Central memory CD8-positive, alpha-beta T cell (primary cell): ENCODE results near the gene DLX2.
"Not testable (repeated sequence)": the region's sequence is repeated elsewhere in the genome, so short reads cannot be mapped to it uniquely, and the experiment has no call there.

Experiments used
- ATAC-seq: fragments of 150-1000 bp; cut with Tn5 transposase; replicated peaks from 2 replicates; pipeline ENCODE4 v1.10.0; 2022; ENCODE audit warnings: mild to moderate bottlenecking, moderate FRiP score, moderate number of reproducible peaks; ENCODE audit not compliant: poor library complexity, severe bottlenecking; ENCODE audit errors: extremely low read depth
- DNase-seq, 2 donors: peaks; one replicate each; pipeline ENCODE4 v3.0.0; 2021; ENCODE audit warnings: low spot score in 2 of 2
- H3K27ac Mint-ChIP-seq: one replicate; pipeline ENCODE4 v1.8.0; 2022; ENCODE audit warnings: low read depth, mild to moderate bottlenecking, moderate library complexity, mixed read lengths
- H3K27me3 Mint-ChIP-seq: one replicate; pipeline ENCODE4 v1.8.0; 2022; ENCODE audit warnings: mixed read lengths
- H3K36me3 Mint-ChIP-seq: one replicate; pipeline ENCODE4 v1.8.0; 2022; ENCODE audit warnings: mild to moderate bottlenecking, moderate library complexity, mixed read lengths; ENCODE audit not compliant: insufficient read depth
- H3K4me1 Mint-ChIP-seq: one replicate; pipeline ENCODE4 v1.8.0; 2022; ENCODE audit warnings: mixed read lengths
- H3K4me3 Mint-ChIP-seq: one replicate; pipeline ENCODE4 v1.8.0; 2022; ENCODE audit warnings: mild to moderate bottlenecking, moderate library complexity, mixed read lengths
- H3K9me3 Mint-ChIP-seq: one replicate; pipeline ENCODE4 v1.8.0; 2022; ENCODE audit warnings: mixed read lengths

Gene DLX2

DNA sequence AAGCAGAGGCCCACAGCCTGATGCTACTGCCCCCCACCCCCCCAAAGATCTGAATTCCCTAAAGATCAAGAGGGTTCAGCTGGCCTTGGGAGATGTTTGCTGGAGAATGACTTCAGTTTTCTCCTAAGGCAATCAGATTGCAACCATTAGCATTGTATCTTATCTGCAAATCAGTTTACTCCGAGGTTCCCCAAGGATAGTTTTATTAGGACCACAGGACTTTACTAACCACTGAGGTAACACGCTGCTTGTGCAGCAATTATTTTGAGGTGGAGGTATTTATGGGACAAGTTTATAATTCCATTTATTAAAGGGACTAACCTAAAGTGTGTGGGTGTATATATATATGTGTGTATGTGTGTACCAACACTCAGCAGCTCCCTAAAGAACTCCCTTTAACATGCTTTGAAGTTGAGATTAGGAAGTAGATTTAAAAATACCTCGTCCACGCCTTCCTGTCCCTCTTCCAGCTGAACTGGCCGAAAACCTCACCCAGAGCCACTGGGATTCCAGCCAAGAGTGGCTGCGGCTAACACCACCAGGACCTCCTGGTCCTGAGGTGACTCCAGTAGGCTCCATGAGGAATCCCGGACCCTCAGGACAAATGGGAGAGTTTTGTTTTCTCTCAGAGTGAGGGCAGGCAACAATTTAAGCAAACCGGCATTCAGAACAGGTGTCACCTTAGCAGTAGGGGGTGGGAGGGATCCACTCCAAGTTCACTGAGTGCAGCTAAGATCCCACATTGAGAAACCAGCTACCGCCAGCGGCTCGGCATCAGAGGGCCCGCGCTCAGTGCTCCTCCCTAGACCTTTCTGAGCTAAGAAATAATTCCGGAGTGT, 20.4 kb downstream of the DLX2 start:
- Mint-ChIP-seq H3K36me3 (peaks cover 43% of the 10 kb centered on the region), H3K27ac (no peak overlapping the region), H3K27me3 (peaks cover 97% of the 10 kb centered on the region), H3K4me1 (peaks cover 34% of the 10 kb centered on the region), H3K4me3 (peak overlapping the region; percentile 29), H3K9me3 (no peaks in the 10 kb centered on the region)
- DNase-seq, result no peak
- no peak for ATAC-seq

DNA sequence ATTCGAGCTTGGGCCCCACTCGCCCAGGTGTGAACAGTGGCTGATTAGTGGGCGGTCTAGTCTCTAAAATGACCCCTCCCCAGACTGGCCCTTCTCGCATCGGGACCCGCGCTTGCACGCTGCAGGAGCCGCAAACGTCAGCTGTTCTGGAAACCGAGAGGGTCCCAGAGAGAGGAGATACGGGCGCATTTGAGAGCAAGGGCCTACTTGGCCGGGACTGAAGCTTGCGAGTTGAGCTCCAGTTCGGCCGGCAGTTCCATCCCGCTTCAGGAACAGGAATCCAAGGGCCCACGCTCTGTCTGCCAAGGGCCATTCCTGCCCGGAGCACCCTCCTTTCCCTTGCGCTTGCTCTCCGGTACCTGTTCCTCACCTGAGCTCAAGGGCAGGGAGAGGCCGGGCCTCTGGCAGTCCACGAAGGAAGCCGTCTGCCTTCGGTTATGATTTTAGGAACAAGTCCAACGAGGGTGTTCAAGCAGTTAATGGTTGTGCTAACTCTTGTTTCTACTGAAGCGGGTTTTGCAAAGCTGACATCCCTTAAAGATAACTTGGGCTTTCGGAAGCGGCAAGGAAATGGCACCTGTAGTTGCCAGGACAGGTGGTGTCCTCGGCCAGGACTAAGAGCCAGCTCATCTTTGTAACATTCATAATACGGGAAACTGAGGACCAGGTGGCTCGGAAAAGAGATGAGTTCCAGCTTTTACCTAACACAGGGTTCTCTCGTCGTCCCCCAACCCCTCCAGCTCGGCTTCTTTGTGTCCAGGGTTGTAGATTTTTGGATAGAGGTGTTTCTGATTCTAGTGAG, 21.3 kb downstream of the DLX2 start:
- peaks cover 88% of the 10 kb centered on the region for H3K27me3 Mint-ChIP-seq
- DNase-seq (no peak), ATAC-seq (no peak)
- H3K36me3 Mint-ChIP-seq, result peaks cover 36% of the 10 kb centered on the region
- no peaks in the 10 kb centered on the region for H3K9me3 Mint-ChIP-seq
- peaks cover 33% of the 10 kb centered on the region for H3K4me1 Mint-ChIP-seq
- H3K4me3 Mint-ChIP-seq, result no peak overlapping the region
- H3K27ac Mint-ChIP-seq, result peak overlapping the region; percentile 68

DNA sequence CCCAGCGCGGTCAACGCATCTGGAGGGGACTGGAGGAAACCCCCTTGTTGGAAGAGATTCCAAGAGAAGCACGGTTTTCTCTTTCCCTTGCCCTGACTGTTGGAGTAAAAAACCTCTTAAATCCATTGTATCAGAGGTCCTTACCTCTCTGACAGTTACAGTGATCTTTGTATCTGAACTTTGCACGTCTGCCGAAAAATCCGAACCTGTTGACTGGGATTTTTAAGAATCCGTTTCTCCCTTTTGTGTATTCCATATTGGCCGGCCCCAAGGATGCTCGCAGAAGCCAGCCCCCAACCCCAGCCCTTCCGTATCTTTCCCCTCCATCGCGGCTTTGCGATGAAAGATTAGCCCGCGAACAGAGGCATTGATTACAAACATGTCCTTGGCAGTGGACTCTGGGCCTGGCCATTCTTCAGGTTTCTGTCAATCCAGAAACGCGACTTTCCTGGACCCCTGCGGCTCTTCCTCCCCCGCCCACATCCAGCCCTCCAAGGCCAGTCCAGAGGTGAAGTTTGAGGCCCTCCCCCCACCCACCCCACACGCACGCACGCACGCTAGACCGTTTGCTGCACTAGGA, 22.0 kb downstream of the DLX2 start:
- Mint-ChIP-seq H3K4me3 (no peak overlapping the region), H3K27ac (peak overlapping the region; percentile 68), H3K9me3 (no peaks in the 10 kb centered on the region), H3K36me3 (peaks cover 33% of the 10 kb centered on the region), H3K4me1 (peaks cover 29% of the 10 kb centered on the region), H3K27me3 (peaks cover 81% of the 10 kb centered on the region)
- ATAC-seq (no peak), DNase-seq (no peak)

DNA sequence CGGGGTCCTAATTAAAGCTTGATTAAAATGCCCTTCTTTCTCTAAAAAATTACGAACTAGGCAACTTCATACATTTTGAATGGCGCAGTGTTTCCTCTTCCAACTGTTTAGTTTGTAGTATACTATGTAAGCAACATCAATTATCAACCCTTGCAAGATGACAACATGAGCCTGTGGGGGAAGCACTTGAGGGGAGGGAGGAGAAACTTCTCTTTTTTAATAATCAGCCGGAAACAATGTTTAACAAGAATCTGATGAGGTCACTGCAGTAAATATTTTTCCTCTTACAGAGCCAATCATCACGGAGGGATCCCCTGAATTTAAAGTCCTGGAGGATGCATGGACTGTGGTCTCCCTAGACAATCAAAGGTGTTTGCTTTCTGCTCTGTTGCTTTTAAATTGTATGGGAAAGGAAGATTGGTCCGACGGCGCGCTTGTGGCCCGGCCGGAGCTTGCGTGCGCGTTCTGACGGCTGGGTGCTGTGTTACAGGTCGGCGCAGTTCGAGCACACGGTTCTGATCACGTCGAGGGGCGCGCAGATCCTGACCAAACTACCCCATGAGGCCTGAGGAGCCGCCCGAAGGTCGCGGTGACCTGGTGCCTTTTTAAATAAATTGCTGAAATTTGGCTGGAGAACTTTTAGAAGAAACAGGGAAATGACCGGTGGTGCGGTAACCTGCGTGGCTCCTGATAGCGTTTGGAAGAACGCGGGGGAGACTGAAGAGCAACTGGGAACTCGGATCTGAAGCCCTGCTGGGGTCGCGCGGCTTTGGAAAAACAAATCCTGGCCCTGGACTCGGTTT, 22.7 kb downstream of the DLX2 start:
- peaks cover 26% of the 10 kb centered on the region for H3K36me3 Mint-ChIP-seq
- peaks cover 74% of the 10 kb centered on the region for H3K27me3 Mint-ChIP-seq
- DNase-seq (no peak), ATAC-seq (no peak)
- no peak overlapping the region for H3K4me3 Mint-ChIP-seq
- H3K4me1 Mint-ChIP-seq, result peaks cover 22% of the 10 kb centered on the region
- H3K9me3 Mint-ChIP-seq, result no peaks in the 10 kb centered on the region
- H3K27ac Mint-ChIP-seq, result no peak overlapping the region

DNA sequence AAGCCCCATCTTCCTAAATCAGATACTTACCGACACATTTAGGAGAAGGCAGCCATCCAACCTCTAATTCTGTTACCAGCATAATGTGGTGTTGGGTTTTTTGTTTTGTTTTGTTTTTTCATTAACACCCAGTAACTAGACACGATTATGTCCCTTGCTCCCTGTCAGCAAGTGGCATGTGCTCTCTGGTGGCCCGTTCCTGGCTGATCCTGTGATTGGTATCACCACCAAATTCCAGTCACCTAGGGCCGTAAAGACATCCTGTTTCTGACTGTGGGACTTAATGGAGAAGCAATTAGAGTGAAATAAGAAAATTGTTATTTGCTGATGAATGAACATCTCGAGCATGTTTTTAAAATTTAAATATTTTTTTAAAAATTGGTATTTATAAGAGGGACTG, 23.3 kb downstream of the DLX2 start:
- Mint-ChIP-seq H3K27me3 (peaks cover 68% of the 10 kb centered on the region), H3K27ac (no peak overlapping the region), H3K36me3 (peaks cover 21% of the 10 kb centered on the region), H3K4me1 (peaks cover 16% of the 10 kb centered on the region), H3K4me3 (no peak overlapping the region), H3K9me3 (no peaks in the 10 kb centered on the region)
- ATAC-seq (no peak), DNase-seq (no peak)

DNA sequence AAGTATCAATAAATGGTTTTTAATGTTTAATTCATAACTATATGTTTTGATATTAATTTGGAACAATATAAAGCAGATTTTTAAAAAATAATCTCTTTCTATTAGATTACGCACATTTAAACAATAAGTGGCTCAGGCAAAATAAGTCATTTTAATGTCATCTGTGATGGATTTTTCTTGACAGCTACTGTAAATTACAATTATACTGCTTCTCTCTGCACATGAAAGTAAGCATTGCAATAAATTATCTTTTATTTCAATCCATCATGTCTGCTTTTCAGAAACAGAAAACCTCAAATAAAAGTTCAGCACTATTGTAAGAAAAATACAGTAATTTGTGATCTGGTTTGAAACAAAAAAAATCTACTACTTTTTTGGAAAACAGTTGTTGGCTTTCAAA, 28.4 kb downstream of the DLX2 start:
- DNase-seq (no peak), ATAC-seq (no peak)
- no peak overlapping the region for H3K27ac Mint-ChIP-seq
- no peaks in the 10 kb centered on the region for H3K9me3 Mint-ChIP-seq
- no peak overlapping the region for H3K4me3 Mint-ChIP-seq
- no peaks in the 10 kb centered on the region for H3K36me3 Mint-ChIP-seq
- peaks cover 32% of the 10 kb centered on the region for H3K27me3 Mint-ChIP-seq
- no peaks in the 10 kb centered on the region for H3K4me1 Mint-ChIP-seq

DNA sequence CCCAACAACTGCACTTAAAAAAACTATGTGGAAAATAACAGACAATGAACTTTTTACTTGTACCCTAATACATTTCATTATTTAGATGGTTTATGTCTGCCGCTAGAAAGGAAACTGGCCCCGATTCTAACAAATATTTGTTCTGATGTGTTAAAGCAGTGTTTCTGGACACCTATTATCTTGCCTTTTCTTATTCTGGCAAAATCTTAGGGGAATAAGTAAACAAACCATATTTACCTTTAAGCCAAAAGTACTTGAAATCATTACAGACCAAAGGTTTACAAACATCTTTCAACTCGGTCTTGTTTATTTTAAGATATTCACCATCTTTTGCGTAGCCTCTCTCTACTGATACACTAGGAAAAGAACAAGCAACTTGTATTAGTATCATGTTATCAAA, 29.2 kb downstream of the DLX2 start:
- DNase-seq (no peak), ATAC-seq (no peak)
- Mint-ChIP-seq H3K4me3 (no peak overlapping the region), H3K27me3 (peaks cover 25% of the 10 kb centered on the region), H3K4me1 (no peaks in the 10 kb centered on the region), H3K27ac (no peak overlapping the region), H3K36me3 (no peaks in the 10 kb centered on the region), H3K9me3 (no peaks in the 10 kb centered on the region)

DNA sequence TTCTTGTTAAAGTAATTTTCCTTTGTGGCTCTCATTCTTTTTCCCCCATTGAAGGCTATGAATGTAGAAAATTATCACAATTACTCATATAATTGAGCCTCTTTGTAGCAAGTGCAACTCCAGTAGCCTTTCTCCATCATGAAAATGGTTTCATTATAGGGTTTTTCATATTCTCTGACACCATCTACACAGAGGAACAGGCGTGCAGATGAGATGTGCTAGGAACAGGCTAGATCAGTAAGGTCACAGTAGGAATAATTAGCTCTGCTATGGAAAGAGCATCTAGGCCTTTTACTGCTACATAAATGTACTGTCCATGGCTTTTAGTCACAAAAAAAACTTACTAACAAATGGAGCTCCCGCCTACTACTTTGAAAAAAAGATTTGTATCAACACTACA, 30.0 kb downstream of the DLX2 start:
- ATAC-seq, result no peak
- H3K36me3 Mint-ChIP-seq, result no peaks in the 10 kb centered on the region
- no peak overlapping the region for H3K27ac Mint-ChIP-seq

DNA sequence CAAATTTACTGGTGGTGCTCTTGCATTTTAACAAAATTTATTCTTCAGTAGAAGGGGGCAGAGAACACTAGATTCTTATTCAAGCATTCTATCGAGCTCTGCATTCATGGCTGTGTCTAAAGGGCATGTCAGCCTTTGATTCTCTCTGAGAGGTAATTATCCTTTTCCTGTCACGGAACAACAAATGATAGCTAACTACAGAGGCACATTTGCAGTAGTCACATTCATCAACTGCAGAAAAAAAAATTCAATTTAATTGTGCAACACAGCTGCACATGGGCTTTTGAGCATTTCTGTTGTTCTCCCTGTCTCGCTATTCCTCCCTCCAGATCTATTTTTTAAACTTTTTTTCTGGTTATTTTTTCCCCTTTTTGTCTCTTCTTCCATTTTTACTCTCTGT, 30.4 kb downstream of the DLX2 start:
- no peak for ATAC-seq
- H3K27me3 Mint-ChIP-seq, result peaks cover 16% of the 10 kb centered on the region
- no peaks in the 10 kb centered on the region for H3K9me3 Mint-ChIP-seq

More for the DNA sequence above, 30.0 kb downstream of the DLX2 start:
- no peaks in the 10 kb centered on the region for H3K9me3 Mint-ChIP-seq
- H3K4me1 Mint-ChIP-seq, result no peaks in the 10 kb centered on the region
- peaks cover 17% of the 10 kb centered on the region for H3K27me3 Mint-ChIP-seq
- DNase-seq, result no peak
- no peak overlapping the region for H3K4me3 Mint-ChIP-seq

DNA sequence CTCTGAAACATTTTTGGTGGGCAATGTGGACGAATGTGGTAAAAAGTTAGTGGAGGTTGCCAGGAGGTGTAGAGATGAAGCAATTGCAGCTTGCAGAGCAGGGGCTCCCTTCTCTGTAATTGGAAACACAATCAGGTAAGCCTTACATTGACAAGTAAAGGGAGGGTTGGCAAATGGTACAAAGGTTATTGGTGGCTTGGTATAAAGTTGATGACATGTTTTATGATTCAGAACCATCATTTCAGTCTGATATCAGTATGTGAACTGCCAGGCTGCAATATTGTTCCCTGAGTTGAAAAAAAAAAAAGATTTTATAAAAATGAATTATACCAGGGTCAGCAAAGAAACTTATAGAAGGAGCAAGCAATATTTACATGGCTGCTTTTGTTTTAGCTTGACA, 31.8 kb downstream of the DLX2 start:
- no peak for ATAC-seq

More for the DNA sequence above, 30.4 kb downstream of the DLX2 start:
- DNase-seq, result no peak
- Mint-ChIP-seq H3K27ac (no peak overlapping the region), H3K4me1 (no peaks in the 10 kb centered on the region), H3K4me3 (no peak overlapping the region), H3K36me3 (no peaks in the 10 kb centered on the region)

DNA sequence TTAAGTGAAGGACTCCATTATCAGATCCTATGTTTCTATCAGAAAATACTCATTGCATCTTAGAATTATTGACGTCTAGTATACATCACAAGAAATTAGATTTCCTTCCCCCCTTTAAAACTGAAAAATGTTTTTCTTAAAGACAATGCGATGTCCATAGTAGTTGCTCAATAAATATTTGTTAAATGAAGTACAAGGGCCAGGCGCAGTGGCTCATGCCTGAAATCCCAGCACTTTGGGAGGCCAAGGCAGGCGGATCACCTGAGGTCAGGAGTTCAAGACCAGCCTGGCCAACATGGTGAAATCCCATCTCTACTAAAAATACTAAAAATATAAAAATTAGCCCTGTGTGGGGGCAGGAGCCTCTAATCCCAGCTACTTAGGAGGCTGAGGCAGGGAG, 34.8 kb downstream of the DLX2 start:
- not testable (repeated sequence) for H3K27ac Mint-ChIP-seq, H3K36me3 Mint-ChIP-seq, ATAC-seq, H3K9me3 Mint-ChIP-seq, H3K27me3 Mint-ChIP-seq, DNase-seq, H3K4me1 Mint-ChIP-seq, H3K4me3 Mint-ChIP-seq

More for the DNA sequence above, 31.8 kb downstream of the DLX2 start:
- DNase-seq, result no peak
- no peaks in the 10 kb centered on the region for H3K4me1 Mint-ChIP-seq
- peaks cover 16% of the 10 kb centered on the region for H3K27me3 Mint-ChIP-seq
- H3K9me3 Mint-ChIP-seq, result no peaks in the 10 kb centered on the region
- H3K36me3 Mint-ChIP-seq, result no peaks in the 10 kb centered on the region
- H3K4me3 Mint-ChIP-seq, result no peak overlapping the region
- H3K27ac Mint-ChIP-seq, result no peak overlapping the region

DNA sequence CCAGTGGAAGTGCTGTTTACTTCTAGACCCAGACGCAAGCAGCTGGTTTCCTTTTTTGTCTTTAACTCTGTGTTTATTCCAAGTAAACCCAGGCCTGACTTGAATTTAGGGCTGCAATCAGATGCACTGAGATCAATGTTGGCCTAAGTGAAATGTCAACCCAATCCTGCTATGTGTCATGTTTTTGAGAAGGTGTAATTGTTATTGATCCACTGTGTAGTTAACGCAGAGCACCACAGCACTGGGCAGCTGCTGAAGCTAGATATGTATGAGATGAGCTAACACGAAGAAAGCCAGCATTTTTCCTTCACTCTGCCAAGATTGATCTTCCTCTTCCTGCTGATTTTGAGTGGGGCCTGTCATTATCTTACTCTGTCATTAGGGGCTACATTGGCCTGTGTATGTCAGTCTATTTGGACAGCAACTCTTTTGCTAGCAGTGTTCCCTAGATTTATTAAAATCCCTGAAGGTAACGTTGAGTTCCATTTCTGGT, 36.3 kb downstream of the DLX2 start:
- Mint-ChIP-seq H3K4me3 (no peak overlapping the region), H3K9me3 (no peaks in the 10 kb centered on the region), H3K27ac (no peak overlapping the region), H3K4me1 (no peaks in the 10 kb centered on the region), H3K36me3 (no peaks in the 10 kb centered on the region), H3K27me3 (no peaks in the 10 kb centered on the region)
- DNase-seq, result no peak
- ATAC-seq, result no peak
